ENCODE results near the gene RAX2.

The RAX2 gene

GRCh38 chr19:3800996-3801395 lies 29.0 kb upstream of the RAX2 start:
- DNase-seq = no peak

- DNase-seq = no peak
Observed at GRCh38 chr19:3798137-3798536, 26.1 kb upstream of the RAX2 start.

GRCh38 chr19:3796358-3796757 lies 24.3 kb upstream of the RAX2 start:
- DNase-seq = no peak

GRCh38 chr19:3793799-3794198 lies 21.8 kb upstream of the RAX2 start:
- no peak for DNase-seq

GRCh38 chr19:3792114-3792513 lies 20.1 kb upstream of the RAX2 start:
- DNase-seq = no peak

- no peak for DNase-seq
Observed at GRCh38 chr19:3790941-3791340, 18.9 kb upstream of the RAX2 start.

- no peak for DNase-seq
Observed at GRCh38 chr19:3790209-3790734, 18.2 kb upstream of the RAX2 start.

- DNase-seq = no peak
Observed at GRCh38 chr19:3788996-3789778, 17.2 kb upstream of the RAX2 start.

- DNase-seq = peak; percentile 8
Observed at GRCh38 chr19:3785938-3786824, 14.2 kb upstream of the RAX2 start, which contains the start of gene MATK. TSS of gene MATK (minus strand) at chr19:3786381. CDS start at chr19:3785135, 1,246 bp downstream.

GRCh38 chr19:3785451-3785937 lies 13.5 kb upstream of the RAX2 start:
- DNase-seq = peak; percentile 2

GRCh38 chr19:3784607-3785450 lies 12.8 kb upstream of the RAX2 start:
- DNase-seq = no peak

- DNase-seq = peak; percentile 0
Observed at GRCh38 chr19:3783660-3784584, 11.9 kb upstream of the RAX2 start.

- no peak for DNase-seq
Observed at GRCh38 chr19:3782903-3783302, 10.9 kb upstream of the RAX2 start.

GRCh38 chr19:3782330-3782729 lies 10.3 kb upstream of the RAX2 start:
- no peak for DNase-seq

GRCh38 chr19:3781603-3782002 lies 9.6 kb upstream of the RAX2 start:
- no peak for DNase-seq

- no peak for DNase-seq
Observed at GRCh38 chr19:3780786-3781304, 8.8 kb upstream of the RAX2 start.

GRCh38 chr19:3778899-3779723 lies 7.1 kb upstream of the RAX2 start:
- DNase-seq = no peak

- DNase-seq = no peak
Observed at GRCh38 chr19:3778104-3778867, 6.3 kb upstream of the RAX2 start.

GRCh38 chr19:3776479-3777040 lies 4.5 kb upstream of the RAX2 start:
- no peak for DNase-seq
